Measurements from ENCODE around the gene CDH13. TPM values are rescaled to one million over a fixed set of nuclear protein-coding genes. Genes with fewer than 3 reads are reported as not detected.

Gene CDH13
- total RNA-seq, 1 donor from 2014 or later = 81.1 TPM

DNA sequence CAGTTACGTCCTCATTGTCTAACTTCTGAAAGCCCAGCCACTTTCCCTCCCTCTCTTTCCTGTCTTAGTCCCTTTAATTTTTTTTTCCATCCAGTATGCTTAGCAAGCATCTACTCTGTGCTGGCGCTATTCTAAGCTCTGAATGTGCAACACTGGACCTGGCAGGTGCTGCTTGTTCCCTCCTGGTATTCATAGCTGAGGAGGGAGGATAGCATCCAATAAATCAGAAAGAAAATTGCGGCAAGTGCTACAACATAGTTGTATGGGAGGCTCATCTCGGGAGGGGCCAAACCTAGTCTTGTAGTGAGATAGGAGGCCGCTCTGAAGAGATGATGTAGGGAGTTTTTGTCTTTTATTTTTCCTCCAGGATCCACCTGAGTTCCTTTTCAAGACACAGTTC is 723.7 kb downstream of the CDH13 start:
- Mint-ChIP-seq H3K4me1 (ENCODE audit: low read depth, unreplicated experiment) (peaks cover 8% of the 10 kb centered on the region), H3K36me3 (ENCODE audit: unreplicated experiment) (no peaks in the 10 kb centered on the region), H3K27ac (ENCODE audit: unreplicated experiment) (no peak overlapping the region), H3K27me3 (ENCODE audit: unreplicated experiment) (no peaks in the 10 kb centered on the region), H3K4me3 (ENCODE audit: unreplicated experiment) (no peak overlapping the region), H3K9me3 (ENCODE audit: unreplicated experiment) (peaks cover 4% of the 10 kb centered on the region)
- TF ChIP-seq, protein P1, sequence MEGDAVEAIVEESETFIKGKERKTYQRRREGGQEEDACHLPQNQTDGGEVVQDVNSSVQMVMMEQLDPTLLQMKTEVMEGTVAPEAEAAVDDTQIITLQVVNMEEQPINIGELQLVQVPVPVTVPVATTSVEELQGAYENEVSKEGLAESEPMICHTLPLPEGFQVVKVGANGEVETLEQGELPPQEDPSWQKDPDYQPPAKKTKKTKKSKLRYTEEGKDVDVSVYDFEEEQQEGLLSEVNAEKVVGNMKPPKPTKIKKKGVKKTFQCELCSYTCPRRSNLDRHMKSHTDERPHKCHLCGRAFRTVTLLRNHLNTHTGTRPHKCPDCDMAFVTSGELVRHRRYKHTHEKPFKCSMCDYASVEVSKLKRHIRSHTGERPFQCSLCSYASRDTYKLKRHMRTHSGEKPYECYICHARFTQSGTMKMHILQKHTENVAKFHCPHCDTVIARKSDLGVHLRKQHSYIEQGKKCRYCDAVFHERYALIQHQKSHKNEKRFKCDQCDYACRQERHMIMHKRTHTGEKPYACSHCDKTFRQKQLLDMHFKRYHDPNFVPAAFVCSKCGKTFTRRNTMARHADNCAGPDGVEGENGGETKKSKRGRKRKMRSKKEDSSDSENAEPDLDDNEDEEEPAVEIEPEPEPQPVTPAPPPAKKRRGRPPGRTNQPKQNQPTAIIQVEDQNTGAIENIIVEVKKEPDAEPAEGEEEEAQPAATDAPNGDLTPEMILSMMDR (IDR thresholded peaks at IDR 0.05; ENCODE audit: partially characterized antibody, unreplicated experiment) = no peak
- no peak for DNase-seq

DNA sequence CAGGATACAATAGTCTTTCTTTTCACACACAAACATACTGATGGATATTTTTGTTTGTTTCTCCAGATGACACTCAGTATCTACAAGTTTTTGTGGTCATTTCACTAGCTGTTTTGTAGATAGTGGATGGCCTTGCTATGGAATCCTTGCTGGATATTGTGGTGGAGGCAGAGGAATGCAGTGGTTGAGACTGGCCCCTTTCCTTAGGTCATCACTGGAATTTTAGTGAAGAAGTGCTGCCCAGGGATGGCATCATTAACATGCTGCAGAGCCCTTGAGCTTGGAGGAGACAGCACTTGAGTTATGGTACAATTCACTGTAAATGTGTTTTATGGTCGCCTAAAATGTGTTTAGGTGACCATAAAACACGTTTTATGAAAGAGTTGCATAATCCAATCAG is 725.1 kb downstream of the CDH13 start:
- Mint-ChIP-seq H3K27ac (ENCODE audit: unreplicated experiment) (no peak overlapping the region), H3K4me1 (ENCODE audit: low read depth, unreplicated experiment) (peaks cover under 1% of the 10 kb centered on the region), H3K9me3 (ENCODE audit: unreplicated experiment) (no peaks in the 10 kb centered on the region), H3K36me3 (ENCODE audit: unreplicated experiment) (no peaks in the 10 kb centered on the region), H3K4me3 (ENCODE audit: unreplicated experiment) (no peak overlapping the region), H3K27me3 (ENCODE audit: unreplicated experiment) (no peaks in the 10 kb centered on the region)
- DNase-seq = no peak
- TF ChIP-seq, protein P1 (IDR thresholded peaks at IDR 0.05; ENCODE audit: partially characterized antibody, unreplicated experiment) = no peak

DNA sequence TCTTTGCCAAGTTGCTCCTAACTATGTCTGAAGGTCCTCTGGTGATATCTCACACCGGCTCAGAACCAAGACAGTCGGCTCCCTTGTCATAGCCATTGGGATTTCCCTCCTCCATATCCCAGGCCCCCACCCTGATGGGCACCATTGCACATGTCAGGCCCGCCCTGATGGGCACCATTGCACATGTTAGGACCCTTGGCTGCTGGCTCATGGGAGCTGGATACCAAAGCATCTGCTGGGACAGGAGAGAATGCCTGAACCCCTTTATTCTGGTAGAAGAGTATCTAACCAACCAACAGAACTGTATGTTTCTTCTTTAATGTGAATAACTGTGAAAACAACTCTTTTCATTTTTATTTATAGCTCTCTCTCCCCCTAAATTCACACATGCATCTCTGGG is 726.5 kb downstream of the CDH13 start:
- H3K4me1 Mint-ChIP-seq (ENCODE audit: low read depth, unreplicated experiment) = peaks cover 3% of the 10 kb centered on the region
- no peak for DNase-seq
- no peaks in the 10 kb centered on the region for H3K36me3 Mint-ChIP-seq (ENCODE audit: unreplicated experiment)
- TF ChIP-seq, protein P1 (IDR thresholded peaks at IDR 0.05; ENCODE audit: partially characterized antibody, unreplicated experiment) = no peak
- H3K27me3 Mint-ChIP-seq (ENCODE audit: unreplicated experiment) = no peaks in the 10 kb centered on the region
- no peak overlapping the region for H3K4me3 Mint-ChIP-seq (ENCODE audit: unreplicated experiment)
- H3K9me3 Mint-ChIP-seq (ENCODE audit: unreplicated experiment) = no peaks in the 10 kb centered on the region
- no peak overlapping the region for H3K27ac Mint-ChIP-seq (ENCODE audit: unreplicated experiment)

DNA sequence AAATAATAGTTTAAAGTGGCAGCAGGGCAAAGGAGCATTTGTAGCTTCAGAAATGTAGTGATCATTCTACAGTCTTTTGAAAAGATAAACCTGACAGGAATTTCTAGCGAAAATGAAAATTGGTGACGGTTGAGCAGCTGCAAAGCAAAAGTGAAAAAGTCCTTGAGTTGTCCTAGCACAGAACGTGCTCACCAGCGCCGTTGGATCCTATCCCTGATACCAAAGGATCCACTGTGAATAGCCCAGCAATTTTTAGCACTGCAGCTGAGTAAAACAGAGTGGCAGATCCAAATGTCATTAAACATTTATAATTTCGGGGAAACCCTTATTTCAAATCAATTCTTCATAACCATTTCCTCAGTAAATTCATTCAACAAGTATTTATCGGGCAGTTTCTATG is 727.2 kb downstream of the CDH13 start:
- Mint-ChIP-seq H3K4me3 (ENCODE audit: unreplicated experiment) (no peak overlapping the region), H3K27me3 (ENCODE audit: unreplicated experiment) (no peaks in the 10 kb centered on the region), H3K27ac (ENCODE audit: unreplicated experiment) (no peak overlapping the region), H3K4me1 (ENCODE audit: low read depth, unreplicated experiment) (peaks cover 3% of the 10 kb centered on the region), H3K36me3 (ENCODE audit: unreplicated experiment) (no peaks in the 10 kb centered on the region), H3K9me3 (ENCODE audit: unreplicated experiment) (no peaks in the 10 kb centered on the region)
- TF ChIP-seq, protein P1 (IDR thresholded peaks at IDR 0.05; ENCODE audit: partially characterized antibody, unreplicated experiment) = no peak
- no peak for DNase-seq

DNA sequence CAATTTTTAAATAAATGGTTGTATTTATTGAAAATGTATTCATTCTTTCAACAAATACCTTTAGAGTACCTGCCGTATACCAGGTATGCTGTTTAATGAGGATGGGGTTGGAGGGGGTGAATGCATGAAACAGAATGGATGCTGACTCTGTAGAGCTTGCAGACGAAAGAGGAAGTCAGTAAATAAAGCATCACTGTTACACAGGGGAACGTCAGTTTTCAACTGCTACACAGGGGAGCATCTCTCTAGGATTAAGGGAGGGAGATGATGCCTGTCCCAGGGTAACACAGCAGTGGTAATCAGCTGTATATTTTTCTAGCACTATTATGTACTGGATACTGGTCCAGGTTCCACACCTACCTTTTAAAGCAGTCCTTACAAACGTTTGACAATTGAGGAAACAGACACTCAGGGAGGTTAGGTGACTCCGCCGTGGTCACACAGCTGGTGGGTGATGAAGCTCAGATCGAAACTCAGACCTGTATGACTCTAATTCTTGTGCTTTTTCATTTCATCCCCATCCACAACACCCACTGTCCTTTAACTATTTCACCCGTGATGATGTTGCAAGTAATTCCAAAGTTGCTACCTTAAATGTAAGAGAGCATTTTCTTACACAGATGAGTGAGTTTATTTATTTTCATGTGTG is 728.9 kb downstream of the CDH13 start:
- Mint-ChIP-seq H3K4me1 (ENCODE audit: low read depth, unreplicated experiment) (peaks cover 3% of the 10 kb centered on the region), H3K27ac (ENCODE audit: unreplicated experiment) (no peak overlapping the region), H3K4me3 (ENCODE audit: unreplicated experiment) (no peak overlapping the region), H3K27me3 (ENCODE audit: unreplicated experiment) (no peaks in the 10 kb centered on the region), H3K9me3 (ENCODE audit: unreplicated experiment) (no peaks in the 10 kb centered on the region), H3K36me3 (ENCODE audit: unreplicated experiment) (no peaks in the 10 kb centered on the region)
- DNase-seq = no peak
- TF ChIP-seq, protein P1 (IDR thresholded peaks at IDR 0.05; ENCODE audit: partially characterized antibody, unreplicated experiment) = no peak
